Measurements from ENCODE around the gene ZNF521.

GRCh38 chr18:25370391-25370790 is 18.4 kb upstream of the ZNF521 start:
- TF ChIP-seq CTCF (IDR thresholded peaks at IDR 0.05): no peak
- no peak for TF ChIP-seq EP300 (IDR thresholded peaks at IDR 0.05)
